OCI-LY7 (cell line): ENCODE measurements around the gene DTWD1. TPM values are rescaled to one million over a fixed set of nuclear protein-coding genes. Genes with fewer than 3 reads are reported as not detected.

Experiments used
- BruUV-seq: library from RNA; stranded (reverse); fragments of 400-500 nt; replicated peaks from 2 replicates; lab custom pipeline; 2021; lab: Mats Ljungman, UMichigan
- CTCF ChIA-PET: fragments of 300-600 bp; sonication (Branson Sonifier 250); formaldehyde crosslinking; loops from one replicate; lab custom pipeline; 2022; ENCODE audit warnings: antibody characterized with exemption; ENCODE audit not compliant: unreplicated experiment; lab: Charles Lee
- POLR2A ChIA-PET: fragments of 300-600 bp; sonication (Branson Sonifier 250); formaldehyde crosslinking; loops from one replicate; lab custom pipeline; 2022; ENCODE audit warnings: antibody characterized with exemption; lab: Charles Lee
- DNase-seq: peaks from one replicate; pipeline ENCODE4 v3.0.0-alpha.2; 2015; ENCODE audit warnings: low spot score
- H2AFZ ChIP-seq: fragments of 200-600 bp; sonication (generic), shearing (Covaris generic); 2 replicates; pipeline ENCODE4 v1.6.1; 2014; ENCODE audit warnings: mild to moderate bottlenecking, antibody characterized with exemption, low read length, moderate library complexity
- H3K27ac ChIP-seq: fragments of 200-600 bp; sonication (generic); 2 replicates; pipeline ENCODE4 v1.5.1; 2014; ENCODE audit warnings: mixed run types, low read depth, mild to moderate bottlenecking, moderate library complexity, low read length, inconsistent platforms; ENCODE audit not compliant: poor library complexity, severe bottlenecking
- H3K36me3 ChIP-seq: fragments of 200-600 bp; sonication (generic); 2 replicates; pipeline ENCODE4 v1.6.1; 2014; ENCODE audit warnings: mild to moderate bottlenecking, antibody characterized with exemption, low read length, moderate library complexity, mixed read lengths; ENCODE audit not compliant: insufficient read depth
- H3K4me1 ChIP-seq: fragments of 200-600 bp; sonication (generic); 2 replicates; pipeline ENCODE4 v1.5.1; 2014; ENCODE audit warnings: mild to moderate bottlenecking, low read length; ENCODE audit not compliant: insufficient read depth, poor library complexity, severe bottlenecking
- H3K4me2 ChIP-seq: fragments of 200-600 bp; sonication (generic); 2 replicates; pipeline ENCODE4 v1.6.1; 2014; ENCODE audit warnings: mild to moderate bottlenecking, low read length
- H3K4me3 ChIP-seq: fragments of 200-600 bp; sonication (generic); 2 replicates; pipeline ENCODE4 v1.5.1; 2014; ENCODE audit warnings: mild to moderate bottlenecking, low read depth, low read length; ENCODE audit not compliant: poor library complexity, severe bottlenecking
- H3K79me2 ChIP-seq: fragments of 200-600 bp; sonication (generic); 2 replicates; pipeline ENCODE4 v1.6.1; 2016; ENCODE audit warnings: low read depth, mild to moderate bottlenecking, low read length, moderate library complexity, mixed read lengths; ENCODE audit not compliant: insufficient read depth
- H3K9me2 ChIP-seq: fragments of 200-600 bp; sonication (generic); 2 replicates; pipeline ENCODE4 v1.6.1; 2016; ENCODE audit warnings: mild to moderate bottlenecking, low read length, mixed read lengths; ENCODE audit not compliant: insufficient read depth
- H3K9me3 ChIP-seq: fragments of 200-600 bp; sonication (generic); 2 replicates; pipeline ENCODE4 v1.6.1; 2014; ENCODE audit warnings: mild to moderate bottlenecking, mixed run types, low read length, mixed read lengths
- H4K20me1 ChIP-seq: fragments of 200-600 bp; sonication (generic); 2 replicates; pipeline ENCODE4 v1.6.1; 2014; ENCODE audit warnings: mild to moderate bottlenecking, antibody characterized with exemption, low read length, moderate library complexity, mixed read lengths; ENCODE audit not compliant: insufficient read depth
- EZH2phosphoT487 ChIP-seq: fragments of 200-600 bp; sonication (generic); IDR thresholded peaks from 2 replicates; pipeline ENCODE4 v1.6.1; 2018; ENCODE audit warnings: low read depth, borderline replicate concordance, mild to moderate bottlenecking, mixed run types, antibody characterized with exemption, low read length, moderate library complexity, mixed read lengths
- intact Hi-C: fragments of 100-400 bp; cut with micrococcal nuclease; formaldehyde crosslinking; loops from one replicate; pipeline ENCODE4 v1.10.0; 2022; ENCODE audit not compliant: unreplicated experiment
- total RNA-seq, 2 experiments: library from RNA; depleted of rRNA in 1 of 2; stranded (reverse); fragments of >200 nt in 1 of 2; shearing (Covaris generic) in 1 of 2; gene quantifications; 2 replicates each; pipeline ENCODE4 v1.2.3, GENCODE V29; 2014 to 2022
- TF ChIP-seq, protein P1 (sequence below): fragments of 200-600 bp; sonication (generic); conservative IDR thresholded peaks from 2 replicates; pipeline ENCODE4 v1.5.1; 2014; ENCODE audit warnings: mild to moderate bottlenecking, antibody characterized with exemption, low read length, moderate library complexity, mixed read lengths

Gene DTWD1
- total RNA-seq, 2 experiments from 2014 or later, result 9.4 to 19.2 TPM

DNA sequence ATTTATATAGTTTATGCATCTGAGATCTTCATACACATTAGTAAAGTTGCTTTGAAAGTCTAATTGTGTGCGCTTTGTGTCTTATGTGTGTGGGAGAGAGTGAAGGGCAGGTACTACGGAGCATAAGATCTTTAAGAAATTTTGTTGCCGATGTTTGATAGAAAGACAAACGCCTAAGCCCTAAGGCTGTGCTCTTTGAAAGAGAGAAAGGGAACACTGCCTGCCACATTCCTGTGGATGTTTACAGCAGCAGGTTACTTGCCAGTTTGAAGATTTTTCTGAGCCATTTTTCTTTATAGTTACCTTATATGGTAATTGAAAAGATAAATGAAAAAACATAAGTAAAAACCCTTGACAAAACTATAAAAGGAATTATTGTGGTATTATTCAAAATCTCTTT is 17.0 kb downstream of the DTWD1 start:
- H2AFZ ChIP-seq, result no peak overlapping the region
- BruUV-seq, result no TSS peak
- intact Hi-C loops, result no loop called here
- no peak overlapping the region for H3K4me2 ChIP-seq
- H3K4me1 ChIP-seq, result no peaks in the 10 kb centered on the region
- DNase-seq, result no peak
- peaks cover 22% of the 10 kb centered on the region for H3K36me3 ChIP-seq
- H3K27ac ChIP-seq, result no peak overlapping the region
- no peaks in the 10 kb centered on the region for H3K79me2 ChIP-seq
- no peak for TF ChIP-seq EZH2phosphoT487
- TF ChIP-seq, protein P1, sequence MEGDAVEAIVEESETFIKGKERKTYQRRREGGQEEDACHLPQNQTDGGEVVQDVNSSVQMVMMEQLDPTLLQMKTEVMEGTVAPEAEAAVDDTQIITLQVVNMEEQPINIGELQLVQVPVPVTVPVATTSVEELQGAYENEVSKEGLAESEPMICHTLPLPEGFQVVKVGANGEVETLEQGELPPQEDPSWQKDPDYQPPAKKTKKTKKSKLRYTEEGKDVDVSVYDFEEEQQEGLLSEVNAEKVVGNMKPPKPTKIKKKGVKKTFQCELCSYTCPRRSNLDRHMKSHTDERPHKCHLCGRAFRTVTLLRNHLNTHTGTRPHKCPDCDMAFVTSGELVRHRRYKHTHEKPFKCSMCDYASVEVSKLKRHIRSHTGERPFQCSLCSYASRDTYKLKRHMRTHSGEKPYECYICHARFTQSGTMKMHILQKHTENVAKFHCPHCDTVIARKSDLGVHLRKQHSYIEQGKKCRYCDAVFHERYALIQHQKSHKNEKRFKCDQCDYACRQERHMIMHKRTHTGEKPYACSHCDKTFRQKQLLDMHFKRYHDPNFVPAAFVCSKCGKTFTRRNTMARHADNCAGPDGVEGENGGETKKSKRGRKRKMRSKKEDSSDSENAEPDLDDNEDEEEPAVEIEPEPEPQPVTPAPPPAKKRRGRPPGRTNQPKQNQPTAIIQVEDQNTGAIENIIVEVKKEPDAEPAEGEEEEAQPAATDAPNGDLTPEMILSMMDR, result no peak
- H4K20me1 ChIP-seq, result no peaks in the 10 kb centered on the region
- ChIA-PET CTCF (no interaction called here), POLR2A (interaction anchor here (1.1 kb wide), 1 partner anchor 9 kb away, joined by 3 read pairs; no protein-coding TSS in a partner anchor)
- no peaks in the 10 kb centered on the region for H3K9me3 ChIP-seq
- no peaks in the 10 kb centered on the region for H3K9me2 ChIP-seq
- no peak overlapping the region for H3K4me3 ChIP-seq

DNA sequence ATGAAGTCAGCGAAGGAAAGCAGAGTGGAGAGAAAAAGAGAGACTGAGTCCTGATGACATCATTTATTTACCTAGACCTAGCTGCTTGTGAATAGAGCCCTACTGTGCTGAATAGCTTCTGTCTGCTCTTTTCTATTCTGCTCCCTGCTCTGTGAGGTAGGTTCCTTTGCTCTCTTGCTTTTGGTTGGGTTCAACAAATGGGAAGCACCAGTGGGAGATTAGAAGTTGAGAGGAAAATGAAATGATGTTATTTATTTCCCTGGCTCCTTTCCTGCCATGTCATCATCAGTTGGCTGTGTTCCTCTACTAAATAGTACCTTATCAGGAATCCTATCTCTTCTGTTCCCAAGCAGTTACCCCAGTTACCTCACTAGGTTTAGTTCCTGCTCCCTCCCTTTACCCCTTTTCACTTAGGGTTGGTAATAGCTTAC is 23.5 kb downstream of the DTWD1 start:
- Histone ChIP-seq H3K36me3 (no peaks in the 10 kb centered on the region), H3K27ac (no peak overlapping the region), H3K4me3 (no peak overlapping the region), H2AFZ (no peak overlapping the region), H4K20me1 (no peaks in the 10 kb centered on the region), H3K4me1 (no peaks in the 10 kb centered on the region), H3K79me2 (no peaks in the 10 kb centered on the region), H3K4me2 (no peak overlapping the region), H3K9me3 (no peaks in the 10 kb centered on the region), H3K9me2 (no peaks in the 10 kb centered on the region)
- intact Hi-C loops, result no loop called here
- BruUV-seq, result no TSS peak
- CTCF ChIA-PET, result no interaction called here
- no peak for DNase-seq
- TF ChIP-seq EZH2phosphoT487, result no peak
- TF ChIP-seq, protein P1, result no peak
- POLR2A ChIA-PET, result no interaction called here

DNA sequence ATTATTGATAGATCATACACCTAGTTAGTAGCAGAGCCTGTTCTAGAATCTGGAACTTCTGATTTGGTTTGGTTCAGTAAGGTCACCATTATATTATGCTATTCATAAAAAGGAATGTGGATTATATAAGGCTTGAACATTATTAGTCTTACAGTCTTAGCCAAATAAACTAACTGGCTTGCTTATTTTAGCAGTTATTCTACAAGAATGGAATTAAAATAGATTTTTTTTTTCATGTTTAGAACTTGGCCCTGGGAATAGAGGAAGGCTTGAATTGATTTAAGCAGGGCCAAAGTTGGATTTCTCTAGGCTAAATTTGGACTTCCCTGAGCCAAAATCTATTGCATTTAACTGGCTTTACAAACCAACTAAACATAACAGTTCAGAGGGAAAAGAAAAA is 24.4 kb downstream of the DTWD1 start:
- CTCF ChIA-PET, result no interaction called here
- TF ChIP-seq EZH2phosphoT487, result no peak
- TF ChIP-seq, protein P1, result no peak
- no peaks in the 10 kb centered on the region for H3K36me3 ChIP-seq
- H2AFZ ChIP-seq, result no peak overlapping the region
- H4K20me1 ChIP-seq, result no peaks in the 10 kb centered on the region
- H3K4me2 ChIP-seq, result no peak overlapping the region
- no peak for DNase-seq
- H3K79me2 ChIP-seq, result no peaks in the 10 kb centered on the region
- H3K4me1 ChIP-seq, result no peaks in the 10 kb centered on the region
- H3K4me3 ChIP-seq, result no peak overlapping the region
- no peaks in the 10 kb centered on the region for H3K9me2 ChIP-seq
- no TSS peak for BruUV-seq
- intact Hi-C loops, result no loop called here
- POLR2A ChIA-PET, result no interaction called here
- no peaks in the 10 kb centered on the region for H3K9me3 ChIP-seq
- H3K27ac ChIP-seq, result no peak overlapping the region
